Ramos (cell line): ENCODE measurements around the gene PTPRK.
"Not testable (repeated sequence)": the region's sequence is repeated elsewhere in the genome, so short reads cannot be mapped to it uniquely, and the experiment has no call there.

ENCODE experiments used
- in situ Hi-C: fragments of 300-500 bp; cut with MboI; formaldehyde crosslinking; loops from one replicate; pipeline ENCODE4 v1.14.3; 2022; ENCODE audit warnings: low sequenced_read_pairs; ENCODE audit not compliant: unreplicated experiment

Gene PTPRK

DNA sequence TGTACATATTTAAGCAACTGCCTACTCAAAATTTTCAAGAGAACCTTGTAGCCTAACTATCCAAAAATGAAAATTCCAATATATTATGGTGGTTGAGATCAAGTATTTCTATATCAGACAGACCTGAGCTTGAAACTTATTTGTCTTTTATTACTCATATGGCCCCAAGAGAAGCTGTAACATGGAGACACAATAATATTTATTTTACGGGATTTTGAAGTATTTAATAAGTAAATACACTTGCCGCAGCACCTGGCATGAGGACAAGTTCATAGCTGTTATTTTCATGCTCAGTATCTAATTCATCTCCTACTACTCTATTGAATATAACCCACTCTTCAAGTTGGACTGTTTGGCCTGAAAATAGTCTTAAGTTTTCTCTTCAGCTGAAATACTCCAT lies 28.0 kb downstream of the PTPRK start:
- in situ Hi-C loops = no loop called here

DNA sequence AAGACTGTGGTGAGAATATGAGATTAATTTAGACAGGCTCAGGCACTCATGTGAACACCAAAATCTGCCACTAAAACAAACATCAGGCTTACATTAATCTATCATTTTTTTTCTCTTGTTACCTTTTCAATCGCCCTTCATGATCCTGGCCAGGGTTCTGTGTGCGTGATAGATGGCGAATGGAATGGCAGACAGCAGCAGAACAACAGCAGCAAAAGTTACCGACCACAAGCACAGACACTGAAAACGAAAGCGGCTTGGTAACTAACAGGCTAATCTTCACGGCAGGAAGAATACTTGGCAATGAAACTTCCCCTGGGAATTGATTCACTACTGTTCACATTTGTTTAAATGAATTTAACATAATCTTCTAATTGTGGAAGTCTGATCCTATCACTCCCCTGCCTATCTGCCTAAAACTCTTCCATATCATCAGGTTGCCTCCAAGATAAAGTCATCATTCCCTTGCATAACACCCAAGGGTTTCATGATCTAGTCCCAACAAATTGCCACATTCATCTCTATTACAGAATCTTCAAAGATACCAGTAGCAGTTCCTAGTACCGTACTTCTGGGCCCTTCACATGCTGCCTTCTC lies 28.7 kb downstream of the PTPRK start:
- in situ Hi-C loops = no loop called here

DNA sequence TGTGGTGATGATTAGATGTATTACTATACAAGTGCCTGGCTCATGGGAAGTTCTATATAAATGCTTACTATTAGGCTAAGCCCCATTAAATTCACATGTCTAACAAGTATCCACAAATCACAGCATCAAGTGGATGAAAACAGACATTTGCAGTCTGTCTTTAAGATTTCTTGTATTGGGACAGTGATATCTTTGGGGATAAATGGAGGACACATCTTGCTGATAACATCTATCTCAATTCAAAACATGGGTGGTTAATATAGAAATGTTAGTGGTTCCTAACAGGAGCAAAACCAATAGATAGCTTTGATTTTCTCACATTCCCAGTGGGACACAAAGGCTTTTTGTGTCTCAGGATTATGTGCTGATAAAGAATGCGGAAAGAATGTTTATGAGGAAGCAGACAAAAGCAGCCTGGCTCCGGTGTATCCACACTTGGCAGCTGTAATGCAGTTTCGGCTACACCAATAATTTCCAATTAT lies 29.3 kb downstream of the PTPRK start:
- in situ Hi-C loops = no loop called here

- in situ Hi-C loops = no loop called here
These were observed 32.7 kb downstream of the PTPRK start for GRCh38 chr6:128487746-128488145.

DNA sequence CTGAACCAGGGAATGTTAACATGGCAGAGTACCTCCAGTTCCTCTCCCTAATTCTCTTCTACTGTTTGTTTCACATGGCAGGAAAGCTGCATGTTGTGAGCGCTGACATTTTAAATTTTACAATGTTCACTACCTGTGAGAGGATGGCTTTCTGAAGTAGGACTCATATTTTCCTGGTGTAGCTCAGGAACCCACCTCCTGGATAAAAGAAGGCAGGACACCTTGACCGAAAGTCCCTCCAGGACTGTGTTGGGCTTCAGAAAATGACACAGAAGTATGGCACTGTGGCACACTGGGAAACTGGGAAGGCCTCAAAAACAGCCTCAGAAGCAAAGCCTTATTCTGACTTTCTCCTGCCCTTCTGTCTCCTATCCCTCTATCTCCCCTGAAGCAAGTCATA lies 33.3 kb downstream of the PTPRK start:
- in situ Hi-C loops = no loop called here

- in situ Hi-C loops = not testable (repeated sequence)
These were observed 33.8 kb downstream of the PTPRK start for GRCh38 chr6:128486580-128486979.

DNA sequence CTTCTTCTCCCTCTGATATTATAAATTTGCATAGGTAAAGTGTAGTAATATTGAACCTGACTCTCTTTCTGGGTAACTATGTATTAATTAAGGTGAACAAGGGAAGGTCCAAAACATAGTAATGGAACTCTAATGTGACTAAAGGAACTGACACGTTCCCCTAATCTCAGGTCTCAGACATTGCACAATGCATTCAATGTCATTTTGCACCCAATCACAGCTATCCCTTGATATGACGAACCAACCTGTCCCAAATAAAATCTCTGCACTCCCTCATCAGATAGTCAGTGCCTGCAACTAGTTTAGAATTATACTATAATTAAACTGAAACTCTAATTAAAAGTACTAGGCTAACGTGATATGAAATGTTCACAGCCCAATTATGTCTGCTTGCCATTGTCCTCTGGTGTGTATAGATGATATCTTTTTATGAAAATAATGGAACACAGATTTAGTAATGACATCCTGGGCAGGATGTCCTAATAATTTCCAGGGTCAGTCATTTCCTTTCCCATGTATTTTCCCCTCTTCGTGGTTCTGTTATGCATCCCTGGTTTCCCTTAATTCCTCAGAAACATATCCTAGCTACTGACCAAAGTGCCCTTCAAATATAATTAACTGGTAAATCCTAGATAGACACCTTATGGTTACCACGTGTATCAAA lies 36.8 kb downstream of the PTPRK start:
- in situ Hi-C loops = no loop called here

DNA sequence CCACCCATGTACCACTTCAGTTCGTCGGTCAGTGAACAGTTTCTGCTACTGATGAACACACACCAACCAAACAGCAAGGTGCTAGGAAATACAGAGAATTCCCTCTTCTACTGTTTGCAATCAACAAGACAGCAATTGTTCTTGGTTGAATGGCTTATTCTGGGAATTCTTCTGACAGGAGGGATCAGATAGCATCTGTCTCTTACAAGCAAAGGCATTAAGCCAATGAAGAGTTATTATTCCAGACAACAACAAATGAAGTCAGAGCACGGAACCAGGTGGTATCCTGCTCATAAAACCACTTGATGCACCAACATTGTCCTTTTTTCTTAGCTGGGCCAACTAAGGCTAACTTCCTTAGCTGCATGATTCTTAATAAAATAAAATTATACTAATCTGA lies 37.8 kb downstream of the PTPRK start:
- in situ Hi-C loops = no loop called here

DNA sequence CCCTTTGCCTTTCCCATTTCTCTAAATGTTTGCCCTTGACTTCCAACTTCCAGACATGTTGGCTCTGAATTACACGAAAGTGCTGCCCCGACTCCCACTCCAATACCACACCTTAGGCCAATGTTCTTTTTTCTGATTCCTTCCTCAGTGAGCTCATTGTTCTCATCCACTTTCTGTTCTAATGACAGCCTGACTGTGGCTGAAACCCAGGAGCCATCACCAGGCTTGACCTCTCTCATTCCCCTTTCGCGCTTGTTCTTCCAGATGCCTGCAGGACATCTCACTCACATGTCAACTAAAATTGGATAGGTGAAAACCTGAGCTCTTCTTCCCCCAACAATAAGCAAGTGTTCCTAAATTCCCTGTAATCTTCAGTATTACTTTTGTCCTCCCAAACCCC lies 40.4 kb downstream of the PTPRK start:
- in situ Hi-C loops = no loop called here

GRCh38 chr6:128479048-128479666 lies 41.2 kb downstream of the PTPRK start:
- in situ Hi-C loops = no loop called here

DNA sequence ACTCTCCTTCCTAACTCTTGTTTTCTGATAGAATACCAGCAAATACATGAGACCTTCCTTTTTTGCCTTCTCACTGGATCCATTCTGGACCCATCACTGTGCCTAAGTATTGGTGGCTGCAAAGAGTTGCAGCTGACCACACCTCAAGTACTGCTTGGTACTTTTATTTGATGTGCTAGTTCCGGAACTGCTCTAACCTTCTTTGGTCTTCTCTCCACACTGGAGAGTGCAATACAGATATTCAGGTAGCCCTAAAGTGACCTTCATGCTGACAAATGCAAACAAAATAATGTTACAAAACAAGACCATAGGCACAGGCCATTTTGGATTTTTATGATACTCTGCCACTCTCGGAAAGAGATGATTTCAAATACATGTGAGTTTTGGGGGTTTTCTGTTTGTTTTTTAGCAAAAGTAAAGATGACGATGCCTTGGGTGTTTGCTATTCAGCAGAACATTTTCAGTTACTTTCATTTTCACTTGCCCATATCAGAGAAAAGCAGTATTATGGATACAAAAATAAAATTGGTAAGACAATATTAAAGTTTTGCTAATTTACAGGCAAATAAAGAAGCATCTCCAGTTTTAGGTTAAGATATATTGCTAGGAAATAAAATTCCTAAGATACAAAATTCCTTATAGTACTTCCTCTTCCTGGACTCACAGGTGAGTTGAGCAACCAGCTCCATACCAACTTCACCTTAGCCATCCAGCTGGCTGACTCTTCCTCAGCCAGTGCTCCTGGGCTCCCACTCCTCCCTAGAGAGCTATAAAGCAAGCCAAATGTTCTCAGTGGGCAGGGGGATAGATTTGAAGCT lies 42.0 kb downstream of the PTPRK start:
- in situ Hi-C loops = no loop called here

- in situ Hi-C loops = no loop called here
These were observed 45.5 kb downstream of the PTPRK start for GRCh38 chr6:128474933-128475332.

DNA sequence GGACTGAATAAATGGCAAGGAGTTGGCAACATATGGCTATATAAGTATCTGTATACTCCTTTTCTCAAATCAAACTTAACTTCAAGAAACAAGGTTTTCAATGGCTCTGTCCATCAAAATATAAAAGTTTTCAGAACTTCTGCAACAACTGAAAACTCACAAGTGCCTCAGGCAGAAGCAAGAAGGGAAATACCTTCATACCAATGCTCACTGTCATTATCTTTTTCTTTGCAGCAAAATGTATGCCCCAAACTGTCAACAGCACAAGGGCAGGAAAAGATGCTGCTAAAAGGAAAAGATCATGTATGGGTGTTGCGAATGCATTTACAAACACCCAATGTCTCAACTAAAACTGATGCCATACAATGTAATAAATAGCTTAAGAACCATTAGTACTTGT lies 45.9 kb downstream of the PTPRK start:
- in situ Hi-C loops = no loop called here

DNA sequence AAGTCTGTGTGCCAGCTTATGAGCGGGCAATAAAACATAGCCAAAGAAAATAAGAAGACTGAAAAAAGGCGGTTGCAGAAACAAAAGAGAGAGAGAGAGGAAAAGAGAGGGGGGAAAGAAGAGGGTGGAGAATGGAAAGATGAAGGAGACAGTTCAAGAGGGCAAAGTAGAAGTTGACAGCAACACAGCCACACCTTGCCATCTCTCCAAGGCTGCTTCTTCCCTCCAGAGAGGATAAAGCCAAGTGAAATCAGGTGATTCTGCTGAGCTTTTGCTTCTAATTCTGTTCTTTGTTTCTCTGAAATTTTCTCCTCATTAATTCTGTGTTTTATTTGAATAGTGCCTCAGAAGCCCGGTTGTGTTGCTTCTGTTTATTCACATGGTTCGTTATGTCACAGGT lies 48.5 kb downstream of the PTPRK start:
- in situ Hi-C loops = no loop called here

DNA sequence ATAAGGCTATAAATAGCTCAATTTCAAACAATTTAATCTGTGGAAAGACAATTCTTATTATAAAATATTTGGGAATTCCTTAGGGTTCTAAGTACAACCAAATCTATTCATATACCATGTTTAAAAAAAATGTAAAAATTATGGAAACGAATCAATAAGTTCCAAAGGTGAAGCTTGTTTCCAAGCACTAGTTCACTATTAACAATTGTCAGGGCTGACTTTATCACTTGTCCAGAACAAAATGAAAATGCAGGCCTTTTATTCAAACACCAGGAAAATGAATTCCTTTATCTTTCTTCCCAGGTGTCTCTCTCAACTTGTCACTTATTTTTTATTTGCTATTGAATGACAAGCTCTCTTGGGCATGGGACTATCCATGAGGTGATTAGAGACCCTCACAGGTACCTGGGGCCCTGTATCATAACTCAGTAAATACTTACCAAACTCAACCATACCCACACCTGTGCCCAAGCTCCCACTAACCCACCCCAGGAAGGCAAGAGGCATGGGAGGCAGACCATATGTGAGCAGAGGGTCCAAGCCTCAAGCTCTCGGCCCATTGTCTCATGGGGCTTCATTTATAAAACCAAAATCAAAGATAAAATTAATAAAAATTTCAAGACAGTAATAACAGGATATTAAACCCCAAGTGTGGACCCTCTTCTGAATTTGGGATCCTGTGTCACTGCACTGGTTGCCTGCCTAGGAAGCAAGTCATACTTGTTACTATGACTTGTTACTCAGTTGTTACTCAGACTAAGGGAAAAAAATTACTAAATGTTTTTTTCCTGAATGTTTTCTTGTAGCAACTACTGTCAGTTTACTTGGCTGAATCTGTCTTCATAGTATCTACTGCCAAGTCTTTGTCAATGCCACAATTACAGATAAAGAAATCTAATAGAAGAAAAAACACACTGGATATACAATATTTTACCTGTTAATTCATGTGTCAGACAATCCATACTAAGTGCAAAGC lies 54.7 kb downstream of the PTPRK start:
- in situ Hi-C loops = no loop called here

DNA sequence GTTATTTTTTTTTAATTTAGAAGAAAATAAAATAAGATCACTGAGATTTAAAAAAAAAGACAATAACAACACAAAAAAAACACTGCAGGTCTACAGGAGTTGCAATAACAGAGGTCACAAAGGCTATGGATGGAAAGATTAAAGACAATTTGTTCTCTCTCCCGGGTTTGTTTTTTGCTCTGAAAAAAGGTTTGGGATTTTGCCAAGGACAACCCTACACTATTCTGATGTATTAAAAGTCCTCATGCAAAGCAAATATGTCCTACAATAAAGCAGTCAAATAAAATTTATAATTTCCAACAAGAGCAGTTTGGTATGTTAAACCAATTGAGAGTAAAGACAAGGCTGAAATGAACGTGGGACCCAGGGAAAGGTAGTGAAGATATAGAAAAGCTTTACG lies 55.6 kb downstream of the PTPRK start:
- in situ Hi-C loops = no loop called here

DNA sequence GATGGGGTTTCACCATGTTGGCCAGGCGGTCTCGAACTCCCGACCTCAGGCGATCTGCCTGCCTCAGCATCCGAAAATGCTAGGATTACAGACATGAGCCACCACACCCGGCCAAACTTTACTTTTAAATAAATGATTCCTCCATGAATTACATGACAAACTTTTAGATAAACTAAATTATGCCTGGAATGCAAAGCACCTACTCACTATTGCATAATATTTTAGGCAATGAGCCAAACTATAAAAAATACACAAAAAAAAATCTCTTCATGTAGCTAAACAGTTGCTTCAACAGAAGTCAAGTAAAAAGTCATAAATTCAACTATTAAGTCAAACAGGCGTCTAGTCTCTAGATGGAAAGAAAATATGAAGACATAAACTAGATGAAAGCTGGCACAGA lies 56.5 kb downstream of the PTPRK start:
- in situ Hi-C loops = no loop called here

- in situ Hi-C loops = no loop called here
These were observed 58.9 kb downstream of the PTPRK start for GRCh38 chr6:128461501-128461900.

DNA sequence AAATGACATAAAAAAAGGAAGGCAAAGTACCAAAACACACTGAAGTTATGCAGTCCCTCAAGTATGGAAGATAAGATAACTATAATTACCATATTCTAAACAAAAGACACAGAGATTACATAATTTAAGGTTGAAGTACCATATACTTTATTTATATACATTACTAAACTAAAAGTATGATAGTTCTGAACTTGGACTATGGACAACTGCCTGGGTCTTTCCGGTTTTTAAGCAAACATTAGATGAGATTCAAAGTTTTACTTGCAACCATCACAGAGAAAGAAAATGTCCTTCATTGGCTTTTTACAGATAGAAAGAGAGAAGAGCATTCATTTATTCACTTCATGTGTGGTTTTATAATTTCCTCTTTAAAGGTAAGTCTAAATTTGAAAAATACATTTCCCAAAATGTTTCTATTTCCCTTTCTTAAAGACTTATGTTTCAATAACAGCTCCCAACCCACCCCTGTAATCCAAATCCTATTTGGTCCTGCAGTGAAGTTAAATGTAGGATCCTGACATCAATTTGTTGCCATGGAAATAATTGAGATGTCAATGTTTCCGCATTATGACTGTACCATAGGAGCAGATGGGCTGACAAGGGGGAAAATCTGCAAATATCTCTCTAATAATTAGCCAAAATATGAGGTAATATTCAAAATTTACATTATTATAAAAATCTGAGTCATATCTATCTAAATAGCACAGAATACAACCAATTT lies 63.7 kb downstream of the PTPRK start:
- in situ Hi-C loops = no loop called here
